NT2/D1 (cell line): ENCODE data around the gene RFXANK.
A peak's percentile ranks its signal among the peaks of the same experiment; 100 is the strongest.

Experiments used
- DNase-seq: peaks from one replicate; pipeline ENCODE4 v3.0.0-alpha.2; 2011; ENCODE audit warnings: low read depth, low spot score
- H3K27me3 ChIP-seq: 2 replicates; pipeline ENCODE4 v1.6.0; 2011; ENCODE audit warnings: mild to moderate bottlenecking; ENCODE audit not compliant: insufficient read length, insufficient read depth
- H3K36me3 ChIP-seq: 2 replicates; pipeline ENCODE4 v1.6.1; 2011; ENCODE audit warnings: mild to moderate bottlenecking, low read length, mixed read lengths; ENCODE audit not compliant: insufficient read depth, insufficient read length
- H3K4me1 ChIP-seq: 2 replicates; pipeline ENCODE4 v1.5.1; 2011; ENCODE audit not compliant: insufficient read depth, insufficient read length
- H3K4me3 ChIP-seq: 2 replicates; pipeline ENCODE4 v1.5.1; 2011; ENCODE audit warnings: low read depth; ENCODE audit not compliant: insufficient read length
- H3K9ac ChIP-seq: 2 replicates; pipeline ENCODE4 v1.6.0; 2011; ENCODE audit warnings: low read depth; ENCODE audit not compliant: insufficient read length
- H3K9me3 ChIP-seq: 2 replicates; pipeline ENCODE4 v1.5.1; 2011; ENCODE audit warnings: mild to moderate bottlenecking, low read length; ENCODE audit not compliant: insufficient read depth
- SUZ12 ChIP-seq: IDR thresholded peaks from 2 replicates; pipeline ENCODE4 v1.6.1; 2011; ENCODE audit not compliant: insufficient read length, insufficient read depth; ENCODE audit errors: extremely low read depth
- YY1 ChIP-seq: IDR thresholded peaks from 2 replicates; pipeline ENCODE4 v1.6.1; 2011; ENCODE audit not compliant: insufficient read length, insufficient read depth
- ZNF274 ChIP-seq: IDR thresholded peaks from 2 replicates; pipeline ENCODE4 v1.6.1; 2011; ENCODE audit warnings: mild to moderate bottlenecking, low read depth, low read length

Gene RFXANK

DNA sequence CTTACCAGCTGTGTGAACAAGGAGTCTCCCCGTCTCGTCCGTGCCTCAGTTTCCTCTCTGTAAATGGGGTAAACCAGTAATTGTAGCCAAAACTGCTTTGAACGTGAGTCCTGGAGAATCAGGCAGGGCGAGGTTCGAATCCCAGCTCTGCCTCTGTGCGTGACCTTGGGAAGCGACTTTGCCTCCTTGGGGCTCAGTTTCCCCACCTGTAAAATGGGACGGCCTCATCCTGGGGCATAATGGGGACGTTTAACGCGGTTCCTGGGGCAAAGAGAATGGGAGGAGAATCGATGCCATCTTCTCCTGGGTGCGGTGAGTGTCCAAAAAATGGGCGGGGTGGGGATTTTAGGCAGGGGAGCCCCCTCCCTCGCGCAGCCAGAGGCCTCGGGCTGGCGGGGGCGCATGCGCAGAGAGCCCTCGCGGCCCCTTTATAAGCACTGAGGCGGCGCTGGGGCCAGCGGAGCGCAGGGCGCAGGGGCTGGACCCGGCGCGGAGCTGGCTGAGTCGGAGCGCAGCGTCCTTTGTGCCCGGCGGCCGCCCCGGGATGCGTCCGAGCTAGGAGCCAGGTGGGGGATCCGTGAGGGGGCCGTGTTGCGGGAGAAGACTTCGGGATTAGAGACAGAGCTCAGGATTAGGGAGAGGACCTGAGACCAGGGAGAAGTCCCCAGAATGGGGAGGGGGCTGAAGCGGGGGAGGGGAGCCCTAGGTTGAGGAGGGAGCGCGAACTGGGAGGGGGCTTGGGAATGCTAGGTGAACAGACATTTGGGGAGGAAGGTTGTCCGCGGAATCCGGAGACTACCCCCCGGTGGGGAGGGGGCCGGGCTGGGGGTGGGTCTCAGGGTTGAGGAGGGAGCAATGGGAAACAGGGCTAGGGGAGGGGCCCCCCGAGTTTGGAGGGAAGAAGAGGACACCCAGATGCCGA lies 19.7 kb downstream of the RFXANK start, which contains the start of gene NCAN:
Gene NCAN (plus strand): TSS at position 460 of the 922 bp plus-strand sequence. CDS start 4,996 bp downstream, outside the sequence.
- no peaks in the 10 kb centered on the region for H3K9me3 ChIP-seq
- peaks cover 91% of the 10 kb centered on the region for H3K27me3 ChIP-seq
- no peaks in the 10 kb centered on the region for H3K36me3 ChIP-seq
- TF ChIP-seq ZNF274, result no peak
- TF ChIP-seq YY1, result no peak
- no peak for TF ChIP-seq SUZ12
- H3K9ac ChIP-seq, result peak within 1 kb of the TSS; percentile 24
- no peak for DNase-seq
- H3K4me1 ChIP-seq, result peaks cover 16% of the 10 kb centered on the region
- H3K4me3 ChIP-seq, result peak within 1 kb of the TSS; percentile 16

DNA sequence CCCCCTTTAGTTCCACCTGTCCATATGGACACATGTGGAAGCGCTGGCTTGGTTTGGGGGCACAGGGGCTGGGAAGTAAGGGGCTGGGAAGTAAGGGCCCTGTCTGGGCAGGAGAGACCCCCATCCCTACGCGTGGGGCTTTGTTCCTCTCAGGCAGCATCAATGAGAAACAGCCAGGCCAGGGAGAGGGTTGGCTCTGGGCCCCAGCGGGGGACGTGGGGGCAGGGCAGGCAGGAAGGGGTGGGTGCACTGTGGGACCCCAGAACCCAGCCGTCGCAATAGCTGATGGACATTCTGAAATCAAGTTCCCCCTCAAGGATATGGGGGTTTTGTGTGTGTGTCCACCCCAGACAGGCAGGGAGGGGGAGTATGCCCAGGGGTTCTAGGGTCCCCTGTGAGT lies 20.9 kb downstream of the RFXANK start:
- Histone ChIP-seq H3K9ac (no peak overlapping the region), H3K27me3 (peaks cover 79% of the 10 kb centered on the region), H3K36me3 (no peaks in the 10 kb centered on the region), H3K9me3 (no peaks in the 10 kb centered on the region), H3K4me3 (no peak overlapping the region), H3K4me1 (peaks cover 16% of the 10 kb centered on the region)
- TF ChIP-seq SUZ12 (no peak), YY1 (no peak), ZNF274 (no peak)
- no peak for DNase-seq

DNA sequence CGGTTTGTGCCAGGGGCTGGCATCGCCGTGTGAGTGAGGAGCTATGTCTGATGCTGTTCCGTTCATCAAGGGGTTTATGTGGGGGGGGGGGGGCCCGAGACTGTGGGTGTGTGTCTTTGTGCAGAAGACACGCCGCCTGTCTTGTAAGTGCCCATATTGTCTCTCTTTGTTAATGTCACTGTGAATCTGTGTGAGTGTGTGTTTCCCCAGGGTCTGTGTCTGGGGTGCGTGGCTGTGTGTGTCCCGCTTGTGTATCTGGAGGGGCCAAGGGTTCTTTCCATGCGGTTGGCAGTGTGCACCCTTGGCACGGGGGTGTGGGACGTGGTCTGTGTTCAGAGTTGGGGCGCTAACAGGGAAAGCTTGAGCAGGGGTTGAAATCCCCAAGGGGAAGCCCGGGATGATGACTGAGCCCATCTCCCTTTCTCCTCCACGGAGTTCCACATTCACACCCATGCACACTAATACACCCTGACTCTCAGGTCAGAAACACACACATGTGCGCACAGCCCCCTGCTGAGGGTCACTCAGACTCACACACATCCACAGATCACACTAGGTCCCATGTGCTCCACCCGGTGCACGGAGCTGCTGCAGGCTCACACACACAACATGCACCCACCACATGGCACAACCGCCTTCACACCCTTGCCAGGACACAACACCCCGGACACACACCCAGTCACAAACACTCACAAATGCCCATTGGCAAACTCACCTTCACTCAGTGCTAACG lies 21.5 kb downstream of the RFXANK start:
- H3K9me3 ChIP-seq, result no peaks in the 10 kb centered on the region
- H3K27me3 ChIP-seq, result peaks cover 75% of the 10 kb centered on the region
- peaks cover 13% of the 10 kb centered on the region for H3K4me1 ChIP-seq
- no peak overlapping the region for H3K9ac ChIP-seq
- TF ChIP-seq YY1, result no peak
- TF ChIP-seq ZNF274, result no peak
- TF ChIP-seq SUZ12, result no peak
- H3K36me3 ChIP-seq, result no peaks in the 10 kb centered on the region
- no peak overlapping the region for H3K4me3 ChIP-seq
- no peak for DNase-seq

DNA sequence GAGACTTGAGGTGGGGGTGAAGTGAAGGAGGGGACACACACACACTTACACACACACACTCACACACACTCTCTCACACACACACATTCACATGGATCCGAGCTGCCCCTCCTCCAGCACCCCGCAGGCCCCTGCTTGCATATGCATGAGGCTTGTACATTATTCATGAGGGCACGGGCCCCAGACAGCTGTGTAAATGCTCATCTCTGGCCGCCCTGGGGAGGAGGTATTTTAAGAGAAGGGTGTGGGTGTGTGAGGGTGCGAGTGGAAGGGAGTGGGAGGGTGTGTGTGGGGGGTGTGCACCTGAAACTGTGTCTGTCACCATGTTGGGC lies 22.1 kb downstream of the RFXANK start:
- Histone ChIP-seq H3K36me3 (no peaks in the 10 kb centered on the region), H3K4me3 (no peak overlapping the region), H3K4me1 (peaks cover 13% of the 10 kb centered on the region), H3K9me3 (no peaks in the 10 kb centered on the region), H3K9ac (no peak overlapping the region), H3K27me3 (peaks cover 69% of the 10 kb centered on the region)
- no peak for DNase-seq
- TF ChIP-seq SUZ12 (no peak), YY1 (no peak), ZNF274 (no peak)

DNA sequence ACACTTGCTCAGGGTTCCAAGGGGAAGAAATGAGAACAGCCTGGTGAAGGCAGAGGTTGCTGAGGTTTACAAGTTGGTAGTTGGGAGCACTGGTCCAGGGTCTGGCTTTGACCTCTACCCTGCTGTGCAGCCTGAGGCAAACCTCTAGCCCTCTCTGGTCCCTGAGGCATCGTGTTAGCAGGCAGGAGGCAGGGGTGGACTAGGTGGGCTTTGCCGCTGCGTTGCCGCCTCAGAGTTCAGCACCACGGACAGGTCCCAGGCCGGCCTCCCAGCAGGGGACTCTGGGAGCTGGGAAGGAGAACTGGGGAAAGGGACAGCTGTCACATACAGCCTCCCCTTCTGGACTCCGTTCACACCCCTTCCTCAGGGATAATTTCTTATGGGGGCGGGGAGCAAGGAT lies 22.8 kb downstream of the RFXANK start:
- no peaks in the 10 kb centered on the region for H3K9me3 ChIP-seq
- H3K4me3 ChIP-seq, result no peak overlapping the region
- H3K4me1 ChIP-seq, result peaks cover 13% of the 10 kb centered on the region
- DNase-seq, result peak; percentile 69
- H3K36me3 ChIP-seq, result no peaks in the 10 kb centered on the region
- no peak overlapping the region for H3K9ac ChIP-seq
- H3K27me3 ChIP-seq, result peaks cover 62% of the 10 kb centered on the region
- no peak for TF ChIP-seq ZNF274
- TF ChIP-seq SUZ12, result no peak
- no peak for TF ChIP-seq YY1

DNA sequence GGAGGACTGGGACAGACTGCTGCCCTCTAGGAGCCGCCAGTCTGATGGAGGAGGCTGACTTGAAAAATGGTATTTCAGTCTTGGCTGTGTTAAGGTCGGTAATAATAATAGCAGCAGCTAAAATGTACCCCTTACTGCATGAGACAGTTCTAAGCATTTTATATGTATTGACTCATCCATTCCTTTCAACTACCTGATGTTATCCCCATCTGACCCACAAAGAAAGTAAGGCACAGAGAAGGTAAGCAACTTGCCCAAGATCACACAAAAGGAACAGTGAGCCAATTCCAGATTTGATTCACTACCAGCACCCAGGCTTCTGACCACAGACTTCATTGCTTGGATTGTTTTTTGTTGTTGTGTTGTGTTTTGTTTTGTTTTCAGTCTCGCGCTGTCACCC lies 23.7 kb downstream of the RFXANK start:
- no peak for DNase-seq
- Histone ChIP-seq H3K9ac (no peak overlapping the region), H3K4me1 (peaks cover 13% of the 10 kb centered on the region), H3K27me3 (peaks cover 53% of the 10 kb centered on the region), H3K9me3 (no peaks in the 10 kb centered on the region), H3K36me3 (no peaks in the 10 kb centered on the region), H3K4me3 (no peak overlapping the region)
- TF ChIP-seq ZNF274, result no peak
- no peak for TF ChIP-seq YY1
- no peak for TF ChIP-seq SUZ12

DNA sequence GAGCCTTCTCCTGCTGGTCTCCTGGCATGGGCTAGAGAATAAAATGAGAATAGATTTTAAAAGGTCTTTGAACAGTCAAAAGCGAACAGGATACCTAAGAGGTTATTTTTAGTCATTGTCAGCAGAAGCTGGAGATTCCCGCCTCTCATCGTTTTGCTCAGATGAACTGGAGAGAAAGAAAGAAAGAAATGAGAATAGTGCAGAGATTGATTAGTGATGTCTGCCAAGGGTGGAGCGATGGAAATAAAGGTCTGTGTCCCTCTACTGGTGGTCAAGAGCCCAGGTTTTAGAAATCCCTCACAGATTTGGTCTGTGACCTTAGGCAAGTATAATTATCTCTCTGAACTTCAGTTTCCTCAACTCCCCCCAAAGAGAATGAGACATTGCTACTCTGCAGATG lies 25.0 kb downstream of the RFXANK start:
- Histone ChIP-seq H3K9ac (no peak overlapping the region), H3K36me3 (no peaks in the 10 kb centered on the region), H3K9me3 (no peaks in the 10 kb centered on the region), H3K27me3 (peaks cover 40% of the 10 kb centered on the region), H3K4me3 (no peak overlapping the region), H3K4me1 (peaks cover 8% of the 10 kb centered on the region)
- TF ChIP-seq ZNF274 (no peak), YY1 (no peak), SUZ12 (no peak)
- no peak for DNase-seq
